GM18870 (cell line): Measurements from ENCODE around the gene LRRC43.

Experiments
- ATAC-seq: cut with Tn5 transposase; IDR thresholded peaks from one replicate; pipeline ENCODE4 v1.9.1; 2021; ENCODE audit warnings: moderate library complexity; ENCODE audit not compliant: unreplicated experiment

LRRC43 gene

GRCh38 chr12:122182887-122183587, at the start of gene LRRC43:
TSS of gene LRRC43 (plus strand) at chr12:122183123. CDS start at chr12:122183145, 22 bp downstream.
- no peak for ATAC-seq

- no peak for ATAC-seq
These were observed 49.6 kb upstream of the LRRC43 start for GRCh38 chr12:122133192-122133950.

DNA sequence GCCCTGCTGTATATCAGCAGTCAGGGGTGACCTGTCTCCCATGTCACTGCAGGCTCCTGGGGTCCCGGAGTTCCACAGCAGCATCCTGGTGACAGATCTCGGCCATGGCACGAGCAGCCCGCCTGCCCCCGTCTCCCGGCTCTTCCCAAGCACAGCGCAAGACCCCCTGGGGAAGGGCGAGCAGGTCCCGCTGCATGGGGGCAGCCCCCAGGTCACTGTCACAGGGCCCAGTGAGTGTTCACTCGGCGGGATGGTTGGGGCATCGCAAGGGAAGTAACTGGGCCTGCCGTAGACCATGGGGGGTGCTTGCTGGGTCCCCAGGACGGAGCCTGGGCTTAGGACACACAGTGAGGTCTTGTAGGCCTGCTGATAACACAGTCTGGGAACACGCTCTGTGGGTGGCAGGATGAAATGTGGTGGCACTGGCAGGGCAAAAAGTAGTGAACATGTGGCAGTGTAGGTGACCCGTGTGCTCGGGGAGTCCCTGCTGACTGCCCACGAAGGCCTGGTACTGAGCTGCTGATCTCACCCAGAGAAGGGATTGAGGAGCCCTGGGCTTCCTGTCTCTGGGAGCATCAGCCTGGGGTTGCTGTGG, 47.4 kb upstream of the LRRC43 start:
- no peak for ATAC-seq

- no peak for ATAC-seq
These were observed 45.7 kb upstream of the LRRC43 start for GRCh38 chr12:122137229-122137628.

DNA sequence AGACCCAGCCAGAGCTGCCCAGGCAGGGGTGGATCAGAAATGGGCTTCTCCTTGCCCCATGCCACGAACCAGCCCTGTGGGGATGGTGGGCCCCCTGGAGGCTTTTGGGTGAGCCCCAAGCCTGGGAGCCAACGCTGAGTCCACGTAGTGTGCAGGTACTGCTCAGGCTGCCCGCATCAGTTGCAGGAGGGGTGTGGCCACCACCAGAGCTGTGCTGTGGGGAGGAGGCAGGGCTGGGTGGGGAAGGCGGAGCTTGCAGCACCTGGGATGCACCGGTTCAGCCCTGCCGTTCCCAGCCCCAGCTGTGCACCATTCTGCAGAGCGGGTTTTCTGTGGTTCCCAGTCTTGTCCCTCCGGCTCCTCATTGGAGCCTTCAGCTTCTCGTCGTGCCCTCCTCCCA, 45.2 kb upstream of the LRRC43 start:
- ATAC-seq: no peak

DNA sequence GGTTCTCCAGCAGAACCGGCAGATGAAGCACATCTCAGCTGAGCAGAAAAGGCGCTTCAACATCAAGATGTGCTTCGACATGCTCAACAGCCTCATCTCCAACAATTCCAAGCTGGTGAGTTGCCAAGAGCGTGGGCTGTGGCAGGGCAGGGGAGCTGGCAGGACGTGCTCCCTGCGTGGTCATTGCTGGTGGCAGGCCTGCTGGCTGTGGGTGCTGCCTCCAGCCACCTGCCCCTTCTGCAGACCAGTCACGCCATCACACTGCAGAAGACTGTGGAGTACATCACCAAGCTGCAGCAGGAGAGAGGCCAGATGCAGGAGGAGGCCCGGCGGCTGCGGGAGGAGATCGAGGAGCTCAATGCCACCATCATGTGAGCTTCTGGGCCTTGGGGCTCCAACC, 44.7 kb upstream of the LRRC43 start:
- ATAC-seq: no peak

DNA sequence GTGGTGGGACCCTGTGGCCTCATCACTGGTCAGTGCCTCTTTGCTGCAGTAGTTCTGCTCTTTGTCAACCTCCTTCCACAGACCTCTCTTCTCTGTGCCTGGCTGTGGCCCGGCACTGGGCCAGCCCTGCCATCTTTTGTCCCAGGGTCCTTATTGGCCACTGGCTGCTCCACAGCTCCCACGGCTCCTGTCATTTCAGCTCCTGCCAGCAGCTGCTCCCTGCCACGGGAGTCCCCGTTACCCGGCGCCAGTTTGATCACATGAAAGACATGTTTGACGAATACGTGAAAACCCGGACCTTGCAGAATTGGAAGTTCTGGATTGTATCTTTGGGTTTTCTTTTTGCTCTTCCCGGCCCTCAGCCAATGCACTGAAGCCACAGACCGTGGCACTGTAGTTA, 44.3 kb upstream of the LRRC43 start:
- no peak for ATAC-seq

GRCh38 chr12:122139266-122139665, 43.7 kb upstream of the LRRC43 start:
- ATAC-seq: no peak

- no peak for ATAC-seq
These were observed 43.0 kb upstream of the LRRC43 start for GRCh38 chr12:122139941-122140340.

- ATAC-seq: no peak
These were observed 42.3 kb upstream of the LRRC43 start for GRCh38 chr12:122140467-122141257.

DNA sequence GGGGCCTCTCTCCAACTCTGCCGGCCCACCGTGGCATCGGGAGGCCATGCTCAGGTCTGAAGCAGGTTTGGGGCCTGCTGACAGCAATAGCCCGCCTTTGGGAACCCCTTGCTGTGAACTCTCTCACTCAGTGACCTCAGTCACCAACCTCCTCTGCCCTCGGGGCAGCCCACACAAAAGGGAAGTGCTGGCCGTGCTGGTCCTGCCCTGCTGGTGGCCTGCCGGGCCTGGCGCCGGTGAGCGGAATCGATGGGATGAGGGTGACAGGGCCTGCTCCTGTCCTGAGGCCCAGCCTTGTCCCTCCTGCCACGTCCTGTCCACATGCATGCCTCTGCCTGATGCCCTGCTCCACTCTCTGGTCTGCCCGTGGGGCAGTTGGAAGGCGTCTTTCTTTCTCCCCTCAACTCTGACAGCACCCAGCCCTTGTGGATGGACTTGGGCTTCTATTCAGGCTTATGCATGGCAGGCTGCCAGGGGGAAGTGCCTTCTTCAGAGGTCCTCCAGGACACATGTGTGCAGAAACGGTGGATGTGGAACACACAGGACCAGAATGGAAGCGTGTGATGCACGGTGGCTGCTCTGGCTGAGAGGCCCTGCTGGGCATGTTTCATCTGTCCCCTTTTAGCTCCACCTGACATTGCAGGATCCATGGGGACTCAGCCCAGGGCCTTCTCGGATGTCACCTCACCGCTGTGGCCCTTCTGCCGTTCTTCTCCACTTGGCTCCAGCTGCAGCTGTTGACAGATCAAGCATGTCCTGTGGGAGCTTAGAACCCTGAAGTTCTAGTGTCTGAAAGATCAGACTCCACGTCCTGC, 40.8 kb upstream of the LRRC43 start:
- ATAC-seq: no peak

DNA sequence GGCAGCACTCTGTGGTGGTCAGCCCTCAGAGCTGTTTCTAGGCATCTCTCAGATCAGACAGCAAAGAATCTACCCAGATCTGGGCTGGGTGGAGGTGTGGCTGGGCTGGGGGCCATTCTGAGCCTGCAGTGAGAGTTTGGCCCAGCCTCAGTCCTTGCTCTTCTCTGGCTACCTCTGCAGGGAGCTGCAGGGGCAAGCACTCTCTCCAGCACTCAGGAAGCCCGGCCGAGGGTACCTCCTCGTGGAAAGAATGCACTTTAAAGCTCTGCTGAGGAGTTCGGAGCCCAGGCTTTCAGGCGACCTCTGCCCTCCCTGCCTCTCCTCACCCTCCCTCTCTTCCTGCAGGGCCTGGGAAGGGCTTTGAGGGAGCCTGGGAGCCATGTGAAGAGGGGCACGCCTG, 40.1 kb upstream of the LRRC43 start:
- ATAC-seq: no peak

- ATAC-seq: no peak
These were observed 38.0 kb upstream of the LRRC43 start for GRCh38 chr12:122144885-122145284.

DNA sequence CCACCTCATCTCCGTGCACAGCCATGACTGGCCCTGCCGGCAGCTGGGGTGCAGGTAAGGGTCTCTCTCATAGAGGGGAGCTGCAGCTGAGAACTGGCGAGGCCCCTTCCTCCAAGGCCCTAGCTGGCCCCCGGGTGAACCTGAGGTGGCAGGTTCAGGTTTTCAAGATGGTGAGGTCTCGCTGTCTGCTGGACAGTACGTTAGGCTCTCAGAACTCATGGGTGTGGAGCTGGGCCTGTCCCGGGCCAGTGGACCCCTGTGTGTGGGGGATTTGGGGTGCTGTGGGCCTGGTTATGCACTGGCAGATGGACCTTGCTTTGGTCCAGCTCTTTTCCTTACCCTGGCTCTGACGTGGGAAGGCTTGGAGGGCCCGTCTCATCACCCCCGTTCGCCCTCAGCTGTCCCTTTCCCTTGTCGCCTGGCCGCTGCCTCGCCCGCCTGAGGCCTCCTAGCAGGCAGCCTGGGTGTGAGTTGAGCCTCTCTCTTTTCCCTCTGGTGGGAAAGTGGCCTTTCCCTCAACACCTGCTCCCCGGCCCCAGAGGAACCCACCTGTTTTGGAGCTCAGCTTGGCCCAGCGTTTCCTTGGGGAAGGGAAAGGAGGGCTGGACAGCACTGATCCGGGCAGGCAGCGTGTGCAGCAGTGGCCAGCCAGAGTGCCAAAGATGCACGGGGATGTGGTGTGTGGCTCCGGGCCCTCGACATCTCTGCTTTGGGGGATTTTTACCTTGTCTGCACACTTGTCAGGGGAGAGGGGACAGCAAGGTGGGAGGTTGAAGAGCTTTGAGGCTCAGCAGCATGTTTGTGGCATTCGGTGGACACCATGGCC, 37.2 kb upstream of the LRRC43 start:
- no peak for ATAC-seq

DNA sequence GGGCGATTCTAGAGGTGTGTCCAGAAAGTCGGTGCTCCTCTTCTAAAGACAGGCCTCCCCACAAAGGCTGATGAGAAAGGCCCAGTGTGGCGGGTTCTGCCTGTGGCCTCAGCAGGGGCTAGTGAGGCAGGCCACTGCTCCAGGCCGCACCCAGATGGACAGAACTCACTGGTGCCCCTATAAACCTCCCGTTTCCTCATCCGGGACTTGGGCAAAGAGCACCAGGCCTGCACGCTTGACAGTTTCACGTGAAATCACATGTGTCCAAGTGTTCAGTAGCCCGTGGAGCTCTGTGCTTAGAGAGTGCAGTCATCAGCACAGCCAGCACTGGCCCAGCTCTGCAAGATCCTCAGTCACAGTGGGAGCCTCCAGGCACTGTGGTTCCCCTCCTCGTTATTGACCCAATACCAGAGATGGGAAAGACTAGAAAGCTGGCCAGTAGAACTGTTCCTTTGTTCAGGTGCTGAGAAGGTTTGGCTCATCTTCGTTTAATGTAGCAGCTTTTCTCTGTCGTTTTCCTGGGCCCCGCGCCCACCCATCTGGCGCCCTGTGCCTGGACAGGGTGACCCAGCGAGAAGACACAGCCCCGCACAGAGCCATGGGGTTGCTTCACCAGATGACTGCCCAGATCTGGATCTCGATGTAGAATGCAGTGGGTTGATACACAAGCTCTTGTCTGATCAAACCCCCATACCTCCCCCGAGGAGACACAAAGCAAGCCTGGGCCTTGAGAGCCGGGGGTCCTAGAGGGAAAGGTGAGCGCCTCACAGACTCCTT, 35.2 kb upstream of the LRRC43 start:
- no peak for ATAC-seq

GRCh38 chr12:122148657-122149056, 34.3 kb upstream of the LRRC43 start:
- no peak for ATAC-seq

DNA sequence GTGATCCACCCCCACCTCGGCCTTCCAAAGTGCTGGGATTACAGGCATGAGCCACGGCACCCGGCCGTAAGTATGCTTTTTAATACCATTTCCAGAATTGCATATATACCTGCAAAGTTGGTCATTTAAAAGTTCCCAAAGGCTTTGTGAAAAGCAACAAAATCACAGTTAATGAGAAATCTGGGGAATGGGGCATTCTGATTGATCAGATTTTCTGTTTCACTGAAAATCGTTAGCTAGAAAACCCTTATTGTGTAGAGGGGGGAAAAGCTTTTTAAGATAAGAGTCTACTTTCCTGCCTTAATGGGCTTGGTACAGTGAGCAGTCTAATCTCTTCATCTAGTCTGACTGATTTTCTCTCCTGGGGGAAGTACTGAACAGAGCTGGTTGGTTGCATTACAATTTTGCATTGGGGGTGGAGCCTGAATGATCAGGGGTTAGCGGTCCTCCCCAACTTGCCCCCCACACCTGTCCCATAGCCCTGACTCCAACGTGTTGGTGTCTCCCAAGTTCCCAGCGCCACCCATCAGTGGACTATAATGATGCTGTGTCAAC, 32.7 kb upstream of the LRRC43 start:
- ATAC-seq: no peak

GRCh38 chr12:122152754-122153153, 30.2 kb upstream of the LRRC43 start:
- ATAC-seq: no peak

DNA sequence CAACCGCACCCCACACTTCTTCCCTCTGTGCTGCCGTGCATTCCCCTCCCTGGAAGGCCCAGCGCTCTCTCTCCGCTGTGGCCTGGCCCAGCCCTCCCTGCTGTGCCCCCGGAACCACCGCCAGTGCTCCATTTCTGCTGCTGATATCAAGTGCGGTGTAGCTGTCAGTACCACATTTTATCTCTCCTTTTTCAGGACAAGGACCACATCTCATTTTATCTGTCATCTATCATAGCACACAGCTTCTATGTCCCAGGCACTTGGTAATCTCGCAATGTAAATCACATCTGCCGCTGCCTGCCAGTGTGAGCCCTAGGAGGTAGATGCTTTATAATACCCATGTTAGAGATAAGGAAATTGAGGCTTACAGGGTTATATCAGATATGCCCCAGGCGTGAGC, 27.2 kb upstream of the LRRC43 start:
- no peak for ATAC-seq
